Mucosa of rectum (tissue), 2 donors: ENCODE data around the gene RER1.
"Not testable (repeated sequence)": the region's sequence is repeated elsewhere in the genome, so short reads cannot be mapped to it uniquely, and the experiment has no call there.

Experiments used
- H3K27ac ChIP-seq, 2 donors: one replicate each; pipeline ENCODE4 v1.7.0; 2013; ENCODE audit warnings: inconsistent platforms in 2 of 2, low read depth in 2 of 2, low read length in 2 of 2
- H3K27me3 ChIP-seq, 2 donors: one replicate each; pipeline ENCODE4 v1.7.0; 2013; ENCODE audit warnings: low read length in 2 of 2; ENCODE audit not compliant: control insufficient read depth in 2 of 2, insufficient read depth in 2 of 2
- H3K36me3 ChIP-seq, 2 donors: one replicate each; pipeline ENCODE4 v1.7.0; 2013; ENCODE audit warnings: low read length in 2 of 2; ENCODE audit not compliant: control insufficient read depth in 2 of 2, insufficient read depth in 2 of 2
- H3K4me1 ChIP-seq, 2 donors: one replicate each; pipeline ENCODE4 v1.7.0; 2013; ENCODE audit warnings: low read length in 2 of 2, mild to moderate bottlenecking in 1 of 2; ENCODE audit not compliant: control insufficient read depth in 2 of 2, insufficient read depth in 2 of 2
- H3K4me3 ChIP-seq, 2 donors: one replicate each; pipeline ENCODE4 v1.7.0; 2013; ENCODE audit warnings: low read length in 2 of 2
- H3K9ac ChIP-seq, 2 donors: one replicate each; pipeline ENCODE4 v1.7.0; 2013; ENCODE audit warnings: low read length in 2 of 2, low read depth in 1 of 2, mild to moderate bottlenecking in 1 of 2
- H3K9me3 ChIP-seq, 2 donors: one replicate each; pipeline ENCODE4 v1.7.0; 2013; ENCODE audit warnings: low read length in 2 of 2; ENCODE audit not compliant: control insufficient read depth in 2 of 2
- donor health status: healthy.
- donor health status: Normal muscosa, but diverticular disease.

RER1 gene

DNA sequence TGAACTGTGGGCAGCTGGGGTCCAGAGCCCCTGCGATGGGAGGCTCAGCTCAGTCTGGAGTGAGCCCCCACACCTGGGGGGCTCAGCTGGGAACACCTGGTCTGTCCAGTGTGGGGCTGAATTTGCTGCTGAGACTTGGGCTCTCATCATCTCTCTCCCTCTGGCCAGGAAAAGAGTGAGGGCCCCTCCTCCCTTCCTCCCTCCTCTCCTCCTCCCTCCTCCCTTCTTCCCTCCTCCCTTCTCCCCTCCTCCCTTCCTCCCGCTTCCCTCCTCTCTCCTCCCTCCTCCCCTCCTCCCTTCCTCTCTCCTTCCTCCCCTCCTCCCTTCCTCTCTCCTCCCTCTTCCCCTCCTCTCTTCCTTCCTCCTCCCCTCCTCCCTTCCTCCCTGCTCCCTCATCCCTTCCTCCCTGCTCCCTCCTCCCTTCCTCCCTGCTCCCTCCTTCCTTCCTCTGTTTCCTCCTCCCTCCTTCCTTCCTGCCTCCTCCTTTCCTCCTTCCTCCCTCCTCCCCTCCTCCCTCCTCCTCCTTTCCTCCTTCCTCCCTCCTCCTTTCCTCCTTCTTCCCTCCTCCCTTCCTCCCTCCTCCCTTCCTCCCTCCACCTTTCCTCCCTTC, 44.2 kb downstream of the RER1 start:
- Histone ChIP-seq H3K4me1 (peaks cover 4 to 8% of the 10 kb centered on the region in 2 donors), H3K36me3 (no peaks in the 10 kb centered on the region), H3K27me3 (no peaks in the 10 kb centered on the region), H3K9ac (no peak overlapping the region), H3K4me3 (no peak overlapping the region), H3K27ac (no peak overlapping the region), H3K9me3 (no peaks in the 10 kb centered on the region)

DNA sequence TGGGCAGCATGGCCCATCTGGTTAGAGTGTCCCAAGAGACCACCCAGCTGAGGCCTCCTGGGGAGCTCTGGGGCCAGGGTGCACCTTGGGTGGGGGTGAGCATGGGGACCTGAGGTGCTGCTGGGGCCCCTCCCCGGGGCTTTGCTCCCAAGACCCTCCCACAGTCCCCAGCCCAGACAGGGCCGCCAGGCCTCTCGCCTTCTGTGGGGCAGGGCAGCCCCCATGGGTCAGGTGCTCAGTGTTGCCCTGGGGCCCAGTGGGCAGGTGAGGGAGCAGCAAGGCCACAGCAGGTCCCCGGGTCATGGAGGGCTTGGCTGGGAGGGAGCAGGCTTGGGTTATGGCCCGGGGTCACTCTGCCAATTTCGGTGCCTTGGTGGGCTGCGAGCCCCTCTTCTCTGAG, 45.2 kb downstream of the RER1 start:
- peaks cover 4 to 8% of the 10 kb centered on the region in 2 donors for H3K4me1 ChIP-seq
- no peaks in the 10 kb centered on the region for H3K36me3 ChIP-seq
- H3K27me3 ChIP-seq: no peaks in the 10 kb centered on the region
- no peaks in the 10 kb centered on the region for H3K9me3 ChIP-seq
- no peak overlapping the region for H3K9ac ChIP-seq
- H3K4me3 ChIP-seq: no peak overlapping the region
- H3K27ac ChIP-seq: no peak overlapping the region

DNA sequence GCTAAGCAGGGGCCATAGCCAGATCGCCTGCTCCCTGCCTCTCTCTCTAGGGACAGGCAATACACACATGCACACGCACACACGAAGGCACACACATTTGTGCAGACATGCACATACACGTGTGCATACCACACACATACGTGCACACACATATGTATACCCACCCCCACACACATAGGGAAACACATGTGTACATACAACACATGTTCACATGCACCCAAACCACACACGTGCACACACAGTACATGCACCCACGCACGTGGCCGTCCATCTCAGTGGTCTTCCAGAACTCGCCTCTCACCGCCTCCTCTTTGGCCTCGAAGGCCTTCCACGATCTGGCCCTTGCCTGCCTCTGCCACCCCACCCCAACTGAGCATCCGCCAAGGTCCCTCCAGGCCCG, 46.0 kb downstream of the RER1 start:
- Histone ChIP-seq H3K27me3 (peaks cover 1 to 4% of the 10 kb centered on the region in 2 donors), H3K27ac (peak overlapping the region in 1 of 2 donors; percentile 33), H3K4me1 (peaks cover 4 to 8% of the 10 kb centered on the region in 2 donors), H3K4me3 (no peak overlapping the region), H3K9me3 (no peaks in the 10 kb centered on the region), H3K9ac (no peak overlapping the region), H3K36me3 (no peaks in the 10 kb centered on the region)

DNA sequence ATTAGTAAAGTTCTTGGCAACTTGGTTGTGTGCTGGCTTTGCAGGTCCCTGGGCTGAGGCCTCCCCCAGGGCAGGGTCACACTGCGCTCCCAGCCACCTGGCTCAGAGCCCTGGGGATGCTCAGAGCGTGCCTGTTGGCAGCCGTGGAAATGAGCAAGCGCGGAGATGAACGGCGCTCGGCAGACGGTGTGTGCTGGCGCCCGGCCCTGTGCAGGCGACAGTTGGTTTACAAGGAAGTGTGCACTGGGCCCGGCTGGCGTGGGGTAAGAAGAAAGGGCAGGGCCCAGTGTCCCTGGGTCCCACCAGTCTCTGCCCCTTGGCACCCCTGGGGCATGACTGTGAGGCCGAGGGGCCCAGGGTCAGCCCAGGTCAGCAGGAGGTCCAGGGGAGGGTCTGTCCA, 46.4 kb downstream of the RER1 start:
- Histone ChIP-seq H3K36me3 (no peaks in the 10 kb centered on the region), H3K4me3 (no peak overlapping the region), H3K27me3 (peaks cover 5 to 8% of the 10 kb centered on the region in 2 donors), H3K9ac (peak overlapping the region in 1 of 2 donors; percentile 54), H3K9me3 (no peaks in the 10 kb centered on the region), H3K27ac (peak overlapping the region in 1 of 2 donors; percentile 33), H3K4me1 (peaks cover 4 to 8% of the 10 kb centered on the region in 2 donors)

DNA sequence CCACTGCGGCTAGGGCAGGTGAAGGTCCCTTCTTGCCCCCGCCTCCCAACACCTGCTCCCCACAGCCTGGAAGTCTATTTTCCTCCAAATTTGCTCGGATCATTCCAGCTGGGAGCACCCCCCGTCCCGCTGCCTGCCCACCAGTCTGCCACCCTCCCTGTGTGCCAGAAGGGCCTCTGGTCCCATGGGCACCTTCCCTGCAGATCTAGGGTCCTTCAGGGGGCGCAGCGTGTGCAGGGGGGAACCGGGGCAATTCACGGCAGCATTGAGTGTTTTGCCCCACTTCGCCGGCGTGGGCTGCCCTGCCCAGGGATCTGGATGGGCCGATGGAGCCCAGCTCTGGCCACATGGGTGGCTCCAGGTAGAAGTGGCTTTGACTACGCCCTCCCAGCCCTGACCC, 47.0 kb downstream of the RER1 start:
- H3K4me1 ChIP-seq: peaks cover 4 to 8% of the 10 kb centered on the region in 2 donors
- H3K27ac ChIP-seq: no peak overlapping the region
- no peaks in the 10 kb centered on the region for H3K9me3 ChIP-seq
- H3K4me3 ChIP-seq: no peak overlapping the region
- peaks cover 7 to 9% of the 10 kb centered on the region in 2 donors for H3K27me3 ChIP-seq
- no peaks in the 10 kb centered on the region for H3K36me3 ChIP-seq
- peak overlapping the region in 1 of 2 donors; percentile 54 for H3K9ac ChIP-seq

DNA sequence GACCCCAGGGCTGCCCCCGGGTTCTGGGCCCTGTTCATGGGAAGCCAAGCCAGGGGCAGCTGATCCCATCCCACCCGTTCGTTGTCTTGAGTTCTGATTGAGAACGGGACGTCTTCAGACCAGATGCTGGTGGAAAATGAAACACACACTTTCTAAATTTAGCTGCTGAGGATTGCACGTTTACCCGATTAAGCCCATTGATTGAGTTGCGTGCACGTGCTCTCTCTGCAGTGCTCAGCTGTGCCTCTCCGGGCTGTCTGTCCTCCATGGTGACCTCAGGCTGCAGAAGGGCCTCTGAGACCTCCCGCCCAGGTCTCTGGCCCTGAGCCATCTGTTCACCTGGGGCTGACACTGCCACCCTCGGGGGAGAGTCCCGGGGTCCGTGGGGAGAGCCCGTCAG, 47.7 kb downstream of the RER1 start:
- no peak overlapping the region for H3K27ac ChIP-seq
- H3K36me3 ChIP-seq: no peaks in the 10 kb centered on the region
- peaks cover 7 to 9% of the 10 kb centered on the region in 2 donors for H3K27me3 ChIP-seq
- peaks cover 4 to 8% of the 10 kb centered on the region in 2 donors for H3K4me1 ChIP-seq
- no peak overlapping the region for H3K4me3 ChIP-seq
- H3K9me3 ChIP-seq: no peaks in the 10 kb centered on the region
- H3K9ac ChIP-seq: no peak overlapping the region

DNA sequence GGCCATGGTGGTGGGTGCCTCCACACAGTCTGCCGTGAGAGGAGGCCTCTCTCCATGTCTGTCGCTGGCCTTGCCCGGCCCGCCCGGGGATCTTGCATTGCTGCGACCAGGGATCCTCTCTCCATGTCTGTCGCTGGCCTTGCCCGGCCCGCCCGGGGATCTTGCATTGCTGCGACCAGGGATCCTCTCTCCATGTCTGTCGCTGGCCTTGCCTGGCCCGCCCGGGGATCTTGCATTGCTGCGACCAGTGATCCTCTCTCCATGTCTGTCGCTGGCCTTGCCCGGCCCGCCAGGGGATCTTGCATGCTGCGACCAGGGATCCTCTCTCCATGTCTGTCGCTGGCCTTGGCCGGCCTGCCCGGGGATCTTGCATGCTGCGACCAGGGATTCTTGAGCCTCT, 48.7 kb downstream of the RER1 start:
- not testable (repeated sequence) for H3K9me3 ChIP-seq, H3K27ac ChIP-seq, H3K9ac ChIP-seq, H3K27me3 ChIP-seq, H3K4me3 ChIP-seq, H3K4me1 ChIP-seq, H3K36me3 ChIP-seq

DNA sequence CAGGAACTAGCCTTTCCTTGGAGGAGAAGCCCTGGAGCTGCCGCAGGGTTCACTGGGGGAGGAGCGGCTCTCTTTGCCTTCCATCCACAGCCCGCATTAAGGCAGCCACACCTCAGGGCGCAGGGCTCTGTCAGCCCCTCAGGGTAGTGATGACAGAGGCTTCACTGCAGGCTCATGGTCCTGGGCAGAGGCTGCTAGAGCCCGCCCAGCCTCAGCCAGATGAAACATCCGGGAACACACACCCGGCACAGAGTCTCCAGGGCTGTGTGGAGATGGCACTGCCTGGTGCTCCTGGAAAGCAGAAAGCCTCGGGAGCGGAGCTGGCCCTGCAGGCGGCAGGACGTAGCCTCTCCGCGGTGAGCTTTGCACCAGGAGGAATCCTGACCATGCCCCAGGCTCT, 50.1 kb downstream of the RER1 start:
- no peak overlapping the region for H3K9ac ChIP-seq
- H3K4me1 ChIP-seq: peaks cover 4 to 8% of the 10 kb centered on the region in 2 donors
- no peaks in the 10 kb centered on the region for H3K9me3 ChIP-seq
- H3K27ac ChIP-seq: no peak overlapping the region
- peaks cover 7 to 9% of the 10 kb centered on the region in 2 donors for H3K27me3 ChIP-seq
- H3K4me3 ChIP-seq: no peak overlapping the region
- no peaks in the 10 kb centered on the region for H3K36me3 ChIP-seq

DNA sequence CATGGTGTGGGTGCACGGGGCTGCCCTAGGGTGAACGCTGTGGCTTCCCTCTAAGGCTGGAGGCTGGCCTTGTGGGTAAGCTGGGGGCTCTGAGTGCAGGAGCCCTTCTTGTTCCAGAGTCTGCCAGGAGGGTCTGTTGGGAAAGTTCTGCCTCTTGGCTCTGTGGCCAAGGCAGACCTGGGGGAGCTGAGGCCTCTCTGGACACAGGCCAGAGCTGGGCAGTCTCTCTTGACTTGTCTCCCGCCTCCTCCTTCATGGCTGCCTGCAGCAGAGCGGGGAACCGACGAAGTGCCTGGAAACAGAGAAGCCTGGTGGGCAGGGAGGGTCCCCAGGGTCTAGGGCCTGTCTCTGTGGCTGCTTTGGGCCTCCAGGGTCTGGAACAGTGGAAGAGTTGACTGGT, 51.0 kb downstream of the RER1 start:
- Histone ChIP-seq H3K9ac (no peak overlapping the region), H3K36me3 (no peaks in the 10 kb centered on the region), H3K4me1 (peaks cover 4 to 7% of the 10 kb centered on the region in 2 donors), H3K4me3 (no peak overlapping the region), H3K27ac (no peak overlapping the region), H3K9me3 (no peaks in the 10 kb centered on the region), H3K27me3 (peaks cover 7 to 9% of the 10 kb centered on the region in 2 donors)

DNA sequence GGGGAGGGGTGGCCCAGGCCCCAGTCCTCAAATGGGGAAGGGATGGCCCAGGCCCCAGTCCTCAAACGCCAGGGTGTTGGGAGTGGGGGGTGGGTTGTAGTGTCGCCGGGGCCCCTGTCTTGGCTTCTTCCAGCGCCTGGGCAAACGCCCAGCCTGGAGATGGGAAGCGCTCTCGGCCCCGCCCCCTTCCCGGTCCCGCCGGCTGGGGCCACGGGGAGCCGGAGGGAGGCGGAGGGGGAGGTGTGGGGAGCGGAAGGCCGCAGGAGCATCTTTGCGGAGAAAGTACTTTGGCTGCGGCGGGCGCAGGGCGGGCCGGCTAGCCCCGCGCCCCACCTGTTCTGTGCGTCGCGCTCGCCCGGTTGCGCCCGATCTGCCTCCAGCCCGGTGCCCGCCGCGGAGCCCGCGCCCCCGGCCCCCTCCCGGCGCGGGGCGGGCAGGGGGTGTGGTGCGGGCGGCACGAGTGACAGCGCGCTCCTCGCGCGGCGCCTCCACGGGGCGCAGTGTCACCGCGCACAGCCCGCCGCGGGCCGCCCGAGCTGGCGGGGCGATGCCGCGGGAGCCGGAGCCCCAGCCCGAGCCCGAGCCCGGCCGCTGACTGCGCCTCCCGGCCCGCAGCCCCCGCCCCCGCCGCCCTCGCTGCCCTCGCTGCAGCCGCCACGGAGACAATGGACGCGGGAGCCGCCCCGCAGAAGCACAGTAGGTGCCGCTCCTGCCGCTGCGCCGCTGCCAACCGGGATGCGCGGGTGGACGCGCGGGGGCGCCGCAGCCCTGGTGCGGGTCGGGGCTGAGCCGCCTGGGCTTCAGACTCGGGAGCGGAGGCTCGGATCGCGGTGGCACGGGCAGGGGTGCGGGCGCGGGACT, 51.9 kb downstream of the RER1 start:
- Histone ChIP-seq H3K4me3 (no peak overlapping the region), H3K27me3 (peaks cover 7 to 9% of the 10 kb centered on the region in 2 donors), H3K36me3 (no peaks in the 10 kb centered on the region), H3K9me3 (no peaks in the 10 kb centered on the region), H3K27ac (no peak overlapping the region), H3K9ac (no peak overlapping the region), H3K4me1 (peaks cover 0 to under 1% of the 10 kb centered on the region in 2 donors)
